PC-3 (cell line): ENCODE results near the gene SCYGR7. TPM values are rescaled to one million over a fixed set of nuclear protein-coding genes. Genes with fewer than 3 reads are reported as not detected.
A peak's percentile ranks its signal among the peaks of the same experiment; 100 is the strongest.

Experiments used
- ATAC-seq: fragments of 200-7000 bp; cut with Tn5 transposase; 2 replicates; pipeline ENCODE4 v1.9.1; 2020; ENCODE audit warnings: mild to moderate bottlenecking, moderate library complexity
- BruUV-seq: library from RNA; stranded (reverse); fragments of 400-500 nt; replicated peaks from 2 replicates; lab custom pipeline; 2021; lab: Mats Ljungman, UMichigan
- CTCF ChIA-PET: fragments of 300-600 bp; sonication (Branson Sonifier 250); formaldehyde crosslinking; loops from one replicate; lab custom pipeline; 2022; ENCODE audit warnings: antibody characterized with exemption; lab: Charles Lee
- POLR2A ChIA-PET: fragments of 300-600 bp; sonication (Branson Sonifier 250); formaldehyde crosslinking; loops from one replicate; lab custom pipeline; 2022; ENCODE audit warnings: antibody characterized with exemption; ENCODE audit not compliant: unreplicated experiment; lab: Charles Lee
- DNase-seq: peaks from one replicate; pipeline ENCODE4 v3.0.0-alpha.2; 2015
- H2AFZ ChIP-seq: fragments of 300-600 bp; sonication (generic); 2 replicates; pipeline ENCODE4 v1.6.0; 2016; ENCODE audit warnings: antibody characterized with exemption, low read length
- H3F3A ChIP-seq: fragments of 300-600 bp; sonication (generic); one replicate; pipeline ENCODE4 v1.6.0; 2017; ENCODE audit warnings: antibody characterized with exemption, low read length, control low read depth, mild to moderate bottlenecking; ENCODE audit not compliant: unreplicated experiment
- H3K27ac ChIP-seq: fragments of 300-600 bp; sonication (generic); 2 replicates; pipeline ENCODE4 v1.5.1; 2016; ENCODE audit warnings: mild to moderate bottlenecking, low read length
- H3K27me3 ChIP-seq: fragments of 300-600 bp; sonication (generic); 2 replicates; pipeline ENCODE4 v1.6.1; 2016; ENCODE audit warnings: low read length, mixed read lengths
- H3K36me3 ChIP-seq: fragments of 300-600 bp; sonication (generic); 2 replicates; pipeline ENCODE4 v1.6.1; 2016; ENCODE audit warnings: low read depth, mixed run types, low read length, mixed read lengths
- H3K4me1 ChIP-seq: fragments of 300-600 bp; sonication (generic); 2 replicates; pipeline ENCODE4 v1.5.1; 2016; ENCODE audit warnings: low read length; ENCODE audit not compliant: insufficient read depth
- H3K4me2 ChIP-seq: fragments of 300-600 bp; sonication (generic); 2 replicates; pipeline ENCODE4 v1.6.0; 2016; ENCODE audit warnings: low read length
- H3K4me3 ChIP-seq: fragments of 300-600 bp; sonication (generic); 2 replicates; pipeline ENCODE4 v1.5.1; 2016; ENCODE audit warnings: mild to moderate bottlenecking, low read length, mixed read lengths
- H3K79me2 ChIP-seq: fragments of 300-600 bp; sonication (generic); 2 replicates; pipeline ENCODE4 v1.6.1; 2017; ENCODE audit warnings: low read length, mixed read lengths
- H3K9ac ChIP-seq: fragments of 300-600 bp; sonication (generic); 2 replicates; pipeline ENCODE4 v1.6.0; 2016; ENCODE audit warnings: mild to moderate bottlenecking, low read length
- H3K9me2 ChIP-seq: fragments of 300-600 bp; sonication (generic); replicated peaks from 2 replicates; pipeline ENCODE4 v1.6.1; 2016; ENCODE audit warnings: mixed run types, low read length, mixed read lengths
- H3K9me3 ChIP-seq: fragments of 300-600 bp; sonication (generic); 2 replicates; pipeline ENCODE4 v1.6.1; 2016; ENCODE audit warnings: low read length, mixed read lengths
- H4K20me1 ChIP-seq: fragments of 300-600 bp; sonication (generic); 2 replicates; pipeline ENCODE4 v1.6.1; 2016; ENCODE audit warnings: low read length, mixed read lengths
- EZH2 ChIP-seq: fragments of 300-600 bp; sonication (generic); IDR thresholded peaks from one replicate; pipeline ENCODE4 v1.6.1; 2017; ENCODE audit warnings: antibody characterized with exemption, mild to moderate bottlenecking, low read length; ENCODE audit not compliant: unreplicated experiment
- EZH2phosphoT487 ChIP-seq: fragments of 300-600 bp; sonication (generic); IDR thresholded peaks from 2 replicates; pipeline ENCODE4 v1.6.1; 2018; ENCODE audit warnings: mild to moderate bottlenecking, antibody characterized with exemption, low read length, borderline replicate concordance
- intact Hi-C: fragments of 100-400 bp; cut with micrococcal nuclease; formaldehyde crosslinking; loops from 2 replicates; pipeline ENCODE4 v1.9.0; 2023
- total RNA-seq: library from RNA; depleted of rRNA; stranded (reverse); fragments of >200 nt; gene quantifications from 2 replicates; pipeline ENCODE4 v1.2.3, GENCODE V29; 2014
- TF ChIP-seq, protein P1 (sequence below): fragments of 300-600 bp; sonication (generic); conservative IDR thresholded peaks from 2 replicates; pipeline ENCODE4 v1.5.1; 2017; ENCODE audit warnings: antibody characterized with exemption, low read depth, mild to moderate bottlenecking, low read length

SCYGR7 gene
- total RNA-seq, 1 experiment from 2014 or later, result not detected

DNA sequence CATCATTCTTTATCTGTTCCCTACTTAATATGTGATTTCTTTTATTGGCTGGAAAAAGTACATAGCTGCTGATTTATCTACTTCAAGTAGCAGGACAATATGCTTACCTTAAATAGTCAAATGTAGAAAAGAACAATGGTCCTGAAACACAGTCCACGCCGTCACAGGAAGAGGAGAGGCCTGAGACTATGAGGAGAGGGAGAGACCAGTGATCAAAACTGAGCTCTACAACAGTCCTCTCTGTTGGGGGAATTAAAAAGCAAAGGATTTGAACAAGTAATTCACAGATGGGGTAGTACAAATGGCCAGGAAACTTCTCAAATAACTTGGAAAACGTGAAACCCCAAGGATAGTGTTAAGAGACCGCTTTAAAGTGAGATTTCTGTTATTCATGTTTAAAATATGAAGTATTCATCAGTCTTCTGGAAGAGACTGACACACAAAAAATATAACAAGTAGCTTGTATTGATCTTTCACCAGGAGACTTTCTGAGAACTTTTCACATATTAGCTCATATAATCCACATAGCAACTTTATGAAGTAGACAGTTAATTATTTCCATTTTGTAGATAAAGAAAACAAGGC is 37.7 kb downstream of the SCYGR7 start:
- Histone ChIP-seq H3K79me2 (no peaks in the 10 kb centered on the region), H4K20me1 (no peaks in the 10 kb centered on the region), H3K9me2 (no peaks in the 10 kb centered on the region), H3K9me3 (no peaks in the 10 kb centered on the region), H3K27me3 (no peaks in the 10 kb centered on the region), H3K27ac (no peak overlapping the region), H3K36me3 (no peaks in the 10 kb centered on the region), H3K9ac (no peak overlapping the region), H3K4me2 (no peak overlapping the region), H3K4me1 (no peaks in the 10 kb centered on the region), H3K4me3 (no peak overlapping the region), H2AFZ (no peak overlapping the region), H3F3A (no peaks in the 10 kb centered on the region)
- no TSS peak for BruUV-seq
- ChIA-PET POLR2A (no interaction called here), CTCF (interaction anchor here (0.6 to 1.4 kb wide), 3 partner anchors 108 to 360 kb away, joined by 3 to 20 read pairs (median 3); no protein-coding TSS in a partner anchor)
- TF ChIP-seq EZH2 (no peak), EZH2phosphoT487 (no peak)
- TF ChIP-seq, protein P1, sequence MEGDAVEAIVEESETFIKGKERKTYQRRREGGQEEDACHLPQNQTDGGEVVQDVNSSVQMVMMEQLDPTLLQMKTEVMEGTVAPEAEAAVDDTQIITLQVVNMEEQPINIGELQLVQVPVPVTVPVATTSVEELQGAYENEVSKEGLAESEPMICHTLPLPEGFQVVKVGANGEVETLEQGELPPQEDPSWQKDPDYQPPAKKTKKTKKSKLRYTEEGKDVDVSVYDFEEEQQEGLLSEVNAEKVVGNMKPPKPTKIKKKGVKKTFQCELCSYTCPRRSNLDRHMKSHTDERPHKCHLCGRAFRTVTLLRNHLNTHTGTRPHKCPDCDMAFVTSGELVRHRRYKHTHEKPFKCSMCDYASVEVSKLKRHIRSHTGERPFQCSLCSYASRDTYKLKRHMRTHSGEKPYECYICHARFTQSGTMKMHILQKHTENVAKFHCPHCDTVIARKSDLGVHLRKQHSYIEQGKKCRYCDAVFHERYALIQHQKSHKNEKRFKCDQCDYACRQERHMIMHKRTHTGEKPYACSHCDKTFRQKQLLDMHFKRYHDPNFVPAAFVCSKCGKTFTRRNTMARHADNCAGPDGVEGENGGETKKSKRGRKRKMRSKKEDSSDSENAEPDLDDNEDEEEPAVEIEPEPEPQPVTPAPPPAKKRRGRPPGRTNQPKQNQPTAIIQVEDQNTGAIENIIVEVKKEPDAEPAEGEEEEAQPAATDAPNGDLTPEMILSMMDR, result no peak
- DNase-seq (no peak), ATAC-seq (no peak)
- intact Hi-C loops, result loop anchor here (1.0 to 5.0 kb wide), 4 partner anchors 108 to 636 kb away; no protein-coding TSS in a partner anchor

DNA sequence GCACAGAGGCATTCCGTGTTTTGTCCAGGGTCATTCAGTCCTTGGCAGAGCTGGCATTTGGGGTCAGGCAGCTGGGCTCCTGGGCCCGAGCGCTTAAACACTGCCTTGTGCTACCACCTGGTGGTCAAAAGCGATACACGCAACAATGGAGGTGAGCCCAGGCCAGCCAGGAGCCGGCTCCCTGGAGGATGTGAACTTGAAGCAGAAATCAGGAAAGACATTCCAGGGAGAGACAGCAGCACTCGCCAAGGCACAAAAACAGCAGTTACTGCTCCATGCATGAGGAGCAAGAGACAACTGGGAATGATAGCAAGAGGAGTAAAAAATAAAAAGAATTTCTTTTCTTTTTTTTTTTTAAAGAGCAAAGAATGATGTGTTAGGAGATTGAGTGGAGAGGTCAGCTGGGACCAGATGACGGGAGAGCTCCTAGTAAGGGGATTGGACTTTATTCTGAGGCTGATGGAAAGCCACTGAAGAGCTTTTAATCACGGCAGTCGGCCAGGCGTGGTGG is 38.3 kb downstream of the SCYGR7 start:
- no peak overlapping the region for H3K9ac ChIP-seq
- H3K9me2 ChIP-seq, result no peaks in the 10 kb centered on the region
- no peaks in the 10 kb centered on the region for H4K20me1 ChIP-seq
- ATAC-seq (peak; percentile 100), DNase-seq (peak; percentile 81)
- H3K79me2 ChIP-seq, result no peaks in the 10 kb centered on the region
- TF ChIP-seq EZH2phosphoT487 (no peak), EZH2 (no peak)
- TF ChIP-seq, protein P1, result peak; percentile 91
- H3F3A ChIP-seq, result no peaks in the 10 kb centered on the region
- H2AFZ ChIP-seq, result no peak overlapping the region
- no peaks in the 10 kb centered on the region for H3K27me3 ChIP-seq
- no peak overlapping the region for H3K4me3 ChIP-seq
- ChIA-PET POLR2A (interaction anchor here (0.6 kb wide), 1 partner anchor 286 kb away, joined by 3 read pairs; no protein-coding TSS in a partner anchor), CTCF (interaction anchor here (0.6 to 1.4 kb wide), 5 partner anchors 96 to 361 kb away, joined by 3 to 20 read pairs (median 3); no protein-coding TSS in a partner anchor)
- no TSS peak for BruUV-seq
- no peaks in the 10 kb centered on the region for H3K36me3 ChIP-seq
- no peak overlapping the region for H3K4me2 ChIP-seq
- intact Hi-C loops, result loop anchor here (1.0 to 5.0 kb wide), 4 partner anchors 108 to 636 kb away; no protein-coding TSS in a partner anchor
- H3K27ac ChIP-seq, result no peak overlapping the region
- no peaks in the 10 kb centered on the region for H3K4me1 ChIP-seq
- no peaks in the 10 kb centered on the region for H3K9me3 ChIP-seq

DNA sequence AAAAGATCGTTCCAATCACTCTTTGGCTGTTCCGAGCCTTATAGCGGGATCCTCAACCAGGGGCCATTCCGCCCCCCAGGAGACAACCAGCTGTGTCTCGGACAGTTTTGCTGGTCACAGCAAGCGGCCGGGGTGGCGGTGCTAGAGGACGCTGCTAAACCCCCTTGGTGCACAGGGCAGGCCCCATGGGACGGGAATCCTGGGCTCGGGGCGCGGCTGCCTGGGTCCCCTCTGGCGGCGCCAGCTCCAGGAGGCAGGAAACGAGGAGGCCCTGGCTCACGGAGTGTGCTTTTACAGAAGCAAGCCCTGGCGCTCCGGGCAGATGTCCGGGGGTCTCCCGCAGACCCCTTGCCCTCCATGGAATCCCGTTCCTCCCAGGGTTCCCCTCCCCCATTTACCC is 39.7 kb downstream of the SCYGR7 start:
- Histone ChIP-seq H3K36me3 (no peaks in the 10 kb centered on the region), H3K9me3 (no peaks in the 10 kb centered on the region), H4K20me1 (no peaks in the 10 kb centered on the region), H3K4me3 (no peak overlapping the region), H2AFZ (no peak overlapping the region), H3K27me3 (no peaks in the 10 kb centered on the region), H3K27ac (no peak overlapping the region), H3K9me2 (no peaks in the 10 kb centered on the region), H3K79me2 (no peaks in the 10 kb centered on the region), H3F3A (no peaks in the 10 kb centered on the region), H3K4me2 (no peak overlapping the region), H3K4me1 (no peaks in the 10 kb centered on the region), H3K9ac (no peak overlapping the region)
- TF ChIP-seq EZH2phosphoT487 (no peak), EZH2 (no peak)
- ATAC-seq (no peak), DNase-seq (no peak)
- ChIA-PET POLR2A (no interaction called here), CTCF (no interaction called here)
- intact Hi-C loops, result loop anchor here (5.0 kb wide), 1 partner anchor 286 kb away; no protein-coding TSS in a partner anchor
- no TSS peak for BruUV-seq
